Thoracic aorta (tissue), 2 donors: ENCODE results near the gene PANX1. TPM values are rescaled to one million over a fixed set of nuclear protein-coding genes. Genes with fewer than 3 reads are reported as not detected.

Experiments used
- ATAC-seq: fragments of 150-250 bp; one replicate; pipeline ENCODE4 v1.8.0; 2017; ENCODE audit warnings: low read depth; ENCODE audit not compliant: insufficient number of reproducible peaks, low FRiP score
- DNase-seq: peaks from one replicate; pipeline ENCODE4 v3.0.0-alpha.2; 2020; ENCODE audit warnings: low spot score
- H3K27ac ChIP-seq, 2 donors: fragments of 200-600 bp; sonication (generic); 1 replicate in 1 of 2; 2 replicates in 1 of 2; pipeline ENCODE4 v1.5.1; 2016; ENCODE audit warnings: mild to moderate bottlenecking in 2 of 2, moderate library complexity in 2 of 2
- H3K27me3 ChIP-seq: fragments of 200-600 bp; sonication (generic); replicated peaks from 2 replicates; pipeline ENCODE4 v1.6.0; 2016; ENCODE audit warnings: mild to moderate bottlenecking; ENCODE audit not compliant: insufficient read depth
- H3K36me3 ChIP-seq: fragments of 200-600 bp; sonication (generic); one replicate; pipeline ENCODE4 v1.5.1; 2016
- H3K4me1 ChIP-seq, 2 donors: fragments of 200-600 bp; sonication (generic); 1 replicate in 1 of 2; 2 replicates in 1 of 2; pipeline versions ENCODE4 v1.5.1 to v1.6.0; 2016; ENCODE audit warnings: low read depth in 2 of 2, mild to moderate bottlenecking in 1 of 2; ENCODE audit not compliant: control insufficient read depth in 1 of 2
- H3K4me3 ChIP-seq: fragments of 200-600 bp; sonication (generic); 2 replicates; pipeline ENCODE4 v1.5.1; 2016; ENCODE audit warnings: mild to moderate bottlenecking
- H3K9me3 ChIP-seq: fragments of 200-600 bp; sonication (generic); 2 replicates; pipeline ENCODE4 v1.5.1; 2016
- CTCF ChIP-seq: fragments of 200-600 bp; sonication (generic); IDR thresholded peaks from one replicate; pipeline ENCODE4 v1.5.1; 2019; ENCODE audit warnings: antibody characterized with exemption
- total RNA-seq, 2 donors: library from RNA; depleted of rRNA; stranded (reverse); fragments of >200 nt; gene quantifications; one replicate each; pipeline versions ENCODE4 v1.1.0 to v1.2.3, GENCODE V29; 2016

The PANX1 gene
- total RNA-seq, 2 donors from 2014 or later: 29.6 to 49.2 TPM

GRCh38 chr11:94091091-94091490, 37.5 kb upstream of the PANX1 start:
- ATAC-seq (no peak), DNase-seq (no peak)
- TF ChIP-seq CTCF: no peak
- Histone ChIP-seq H3K27ac (no peak overlapping the region), H3K9me3 (no peaks in the 10 kb centered on the region), H3K4me1 (no peaks in the 10 kb centered on the region), H3K27me3 (no peaks in the 10 kb centered on the region), H3K36me3 (no peaks in the 10 kb centered on the region), H3K4me3 (no peak overlapping the region)

DNA sequence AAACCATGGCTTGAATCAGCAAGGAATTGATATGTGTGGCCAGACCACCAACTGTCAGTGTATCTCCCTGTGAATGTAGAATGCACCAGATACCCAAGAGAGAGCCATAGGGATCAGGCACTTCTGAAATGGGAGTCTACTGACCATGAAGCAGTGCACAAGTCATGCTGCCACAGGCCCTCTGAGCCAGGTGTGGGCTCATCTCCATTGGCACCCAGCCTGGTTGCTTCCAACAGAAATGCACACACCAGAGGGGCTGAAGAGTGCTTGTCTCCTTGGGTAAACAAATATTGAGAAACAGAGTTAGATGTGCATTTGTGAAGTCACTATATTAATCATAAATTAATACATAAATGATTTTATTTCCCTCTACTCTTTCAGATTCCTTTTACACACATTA, 28.4 kb upstream of the PANX1 start:
- no peak for TF ChIP-seq CTCF
- ATAC-seq (no peak), DNase-seq (no peak)
- Histone ChIP-seq H3K9me3 (no peaks in the 10 kb centered on the region), H3K27me3 (no peaks in the 10 kb centered on the region), H3K4me1 (no peaks in the 10 kb centered on the region), H3K27ac (no peak overlapping the region), H3K4me3 (no peak overlapping the region), H3K36me3 (no peaks in the 10 kb centered on the region)

- Histone ChIP-seq H3K4me1 (no peaks in the 10 kb centered on the region), H3K4me3 (no peak overlapping the region), H3K36me3 (no peaks in the 10 kb centered on the region), H3K27ac (no peak overlapping the region), H3K27me3 (no peaks in the 10 kb centered on the region), H3K9me3 (no peaks in the 10 kb centered on the region)
- DNase-seq (no peak), ATAC-seq (no peak)
- no peak for TF ChIP-seq CTCF
Measured at GRCh38 chr11:94103471-94103870, 25.2 kb upstream of the PANX1 start.

- H3K36me3 ChIP-seq: no peaks in the 10 kb centered on the region
- no peaks in the 10 kb centered on the region for H3K27me3 ChIP-seq
- no peaks in the 10 kb centered on the region for H3K4me1 ChIP-seq
- no peak for DNase-seq
- no peak overlapping the region for H3K27ac ChIP-seq
- H3K9me3 ChIP-seq: no peaks in the 10 kb centered on the region
- H3K4me3 ChIP-seq: no peak overlapping the region
- ATAC-seq: no peak
- no peak for TF ChIP-seq CTCF
Measured at GRCh38 chr11:94104734-94105133, 23.9 kb upstream of the PANX1 start.

- Histone ChIP-seq H3K27ac (no peak overlapping the region), H3K9me3 (no peaks in the 10 kb centered on the region), H3K4me1 (peaks cover 2 to 5% of the 10 kb centered on the region in 2 donors), H3K27me3 (no peaks in the 10 kb centered on the region), H3K36me3 (no peaks in the 10 kb centered on the region), H3K4me3 (no peak overlapping the region)
- DNase-seq: no peak
- no peak for ATAC-seq
- no peak for TF ChIP-seq CTCF
Measured at GRCh38 chr11:94106716-94107115, 21.9 kb upstream of the PANX1 start.
